ENCODE measurements around the gene PVALEF.

DNA sequence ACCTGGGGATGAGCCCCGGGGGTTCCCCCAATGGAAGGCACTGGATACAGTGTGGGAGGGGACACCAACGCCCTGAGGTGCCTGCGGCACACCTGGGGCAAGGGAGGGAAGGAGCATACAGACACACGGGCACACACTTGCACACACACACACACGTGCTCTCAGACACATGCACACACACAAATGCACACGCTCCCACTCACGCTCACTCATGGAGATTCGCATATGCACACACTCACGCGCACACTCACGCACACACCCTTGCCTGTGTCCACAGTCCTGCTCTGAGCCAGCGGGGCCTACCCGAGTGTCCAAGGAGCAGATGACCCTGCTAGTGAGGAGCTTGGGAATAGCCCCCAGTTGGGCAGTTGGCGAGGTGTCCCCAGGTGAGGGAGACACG is 16.7 kb upstream of the PVALEF start:
- TF ChIP-seq, protein P1, sequence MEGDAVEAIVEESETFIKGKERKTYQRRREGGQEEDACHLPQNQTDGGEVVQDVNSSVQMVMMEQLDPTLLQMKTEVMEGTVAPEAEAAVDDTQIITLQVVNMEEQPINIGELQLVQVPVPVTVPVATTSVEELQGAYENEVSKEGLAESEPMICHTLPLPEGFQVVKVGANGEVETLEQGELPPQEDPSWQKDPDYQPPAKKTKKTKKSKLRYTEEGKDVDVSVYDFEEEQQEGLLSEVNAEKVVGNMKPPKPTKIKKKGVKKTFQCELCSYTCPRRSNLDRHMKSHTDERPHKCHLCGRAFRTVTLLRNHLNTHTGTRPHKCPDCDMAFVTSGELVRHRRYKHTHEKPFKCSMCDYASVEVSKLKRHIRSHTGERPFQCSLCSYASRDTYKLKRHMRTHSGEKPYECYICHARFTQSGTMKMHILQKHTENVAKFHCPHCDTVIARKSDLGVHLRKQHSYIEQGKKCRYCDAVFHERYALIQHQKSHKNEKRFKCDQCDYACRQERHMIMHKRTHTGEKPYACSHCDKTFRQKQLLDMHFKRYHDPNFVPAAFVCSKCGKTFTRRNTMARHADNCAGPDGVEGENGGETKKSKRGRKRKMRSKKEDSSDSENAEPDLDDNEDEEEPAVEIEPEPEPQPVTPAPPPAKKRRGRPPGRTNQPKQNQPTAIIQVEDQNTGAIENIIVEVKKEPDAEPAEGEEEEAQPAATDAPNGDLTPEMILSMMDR (IDR thresholded peaks at IDR 0.05): no peak
- TF ChIP-seq POLR2A (IDR thresholded peaks at IDR 0.05): no peak
